H9 (cell line): ENCODE results near the gene TMEM131. TPM values are rescaled to one million over a fixed set of nuclear protein-coding genes. Genes with fewer than 3 reads are reported as not detected.

Experiments
- DNase-seq: peaks from one replicate; pipeline ENCODE4 v3.0.0-alpha.2; 2017
- H2AFZ ChIP-seq: one replicate; pipeline ENCODE4 v1.6.1; 2013; ENCODE audit warnings: mild to moderate bottlenecking, low read length, control low read depth, moderate library complexity
- H2AK5ac ChIP-seq: 2 replicates; pipeline ENCODE4 v1.6.1; 2013; ENCODE audit warnings: low read length, control low read depth, mixed read lengths; ENCODE audit not compliant: insufficient read length
- H2BK120ac ChIP-seq: one replicate; pipeline ENCODE4 v1.6.1; 2013; ENCODE audit warnings: low read depth, mild to moderate bottlenecking, low read length, control low read depth, inconsistent platforms; ENCODE audit not compliant: poor library complexity, severe bottlenecking
- H2BK12ac ChIP-seq: 2 replicates; pipeline ENCODE4 v1.6.1; 2013; ENCODE audit warnings: low read length, control low read depth, mixed read lengths, low read depth; ENCODE audit not compliant: insufficient read length
- H2BK15ac ChIP-seq: 2 replicates; pipeline ENCODE4 v1.6.1; 2013; ENCODE audit warnings: low read depth, low read length, control low read depth
- H2BK20ac ChIP-seq: one replicate; pipeline ENCODE4 v1.6.1; 2013; ENCODE audit warnings: low read depth, mild to moderate bottlenecking, low read length, control low read depth, inconsistent platforms; ENCODE audit not compliant: poor library complexity, severe bottlenecking
- H2BK5ac ChIP-seq: 2 replicates; pipeline ENCODE4 v1.6.1; 2013; ENCODE audit warnings: low read length, control low read depth, mixed read lengths; ENCODE audit not compliant: insufficient read length
- H3K14ac ChIP-seq: 2 replicates; pipeline ENCODE4 v1.6.1; 2013; ENCODE audit warnings: low read length, control low read depth; ENCODE audit not compliant: insufficient read depth
- H3K18ac ChIP-seq: 2 replicates; pipeline ENCODE4 v1.6.1; 2013; ENCODE audit warnings: low read depth, mild to moderate bottlenecking, mixed read lengths, low read length, control low read depth; ENCODE audit not compliant: insufficient read length
- H3K23ac ChIP-seq: 2 replicates; pipeline ENCODE4 v1.6.1; 2013; ENCODE audit warnings: low read length, control low read depth, mixed read lengths, low read depth; ENCODE audit not compliant: insufficient read length
- H3K23me2 ChIP-seq: 2 replicates; pipeline ENCODE4 v1.6.1; 2013; ENCODE audit warnings: low read depth, mild to moderate bottlenecking, mixed read lengths, low read length, control low read depth; ENCODE audit not compliant: insufficient read length, poor library complexity, severe bottlenecking
- H3K27ac ChIP-seq: 2 replicates; pipeline ENCODE4 v1.5.1; 2013; ENCODE audit warnings: low read length, control low read depth, mixed read lengths, low read depth; ENCODE audit not compliant: insufficient read length
- H3K27me3 ChIP-seq: 2 replicates; pipeline ENCODE4 v1.6.1; 2013; ENCODE audit warnings: low read length, control low read depth, inconsistent platforms; ENCODE audit not compliant: insufficient read depth
- H3K4ac ChIP-seq: 2 replicates; pipeline ENCODE4 v1.6.1; 2013; ENCODE audit warnings: low read depth, mild to moderate bottlenecking, control low read depth, inconsistent platforms, low read length, moderate library complexity
- H3K4me1 ChIP-seq: 2 replicates; pipeline ENCODE4 v1.6.1; 2013; ENCODE audit warnings: low read length, control low read depth, inconsistent platforms; ENCODE audit not compliant: insufficient read depth
- H3K4me2 ChIP-seq: 2 replicates; pipeline ENCODE4 v1.6.1; 2013; ENCODE audit warnings: low read length, control low read depth, mixed read lengths; ENCODE audit not compliant: insufficient read length, insufficient read depth
- H3K56ac ChIP-seq: 2 replicates; pipeline ENCODE4 v1.6.1; 2013; ENCODE audit warnings: low read depth, mild to moderate bottlenecking, mixed read lengths, low read length, control low read depth; ENCODE audit not compliant: insufficient read length
- H3K79me1 ChIP-seq: 2 replicates; pipeline ENCODE4 v1.6.1; 2013; ENCODE audit warnings: low read depth, mild to moderate bottlenecking, moderate library complexity, low read length, control low read depth, inconsistent platforms; ENCODE audit not compliant: insufficient read depth, poor library complexity, severe bottlenecking
- H3K79me2 ChIP-seq: 2 replicates; pipeline ENCODE4 v1.6.1; 2013; ENCODE audit warnings: low read length, control low read depth, inconsistent platforms; ENCODE audit not compliant: insufficient read depth
- H3K9ac ChIP-seq: 2 replicates; pipeline ENCODE4 v1.6.1; 2013; ENCODE audit warnings: low read length, control low read depth, mixed read lengths; ENCODE audit not compliant: insufficient read length; ENCODE audit errors: extremely low read depth
- H3K9me3 ChIP-seq: one replicate; pipeline ENCODE4 v1.6.1; 2013; ENCODE audit warnings: low read depth, low read length, inconsistent platforms; ENCODE audit not compliant: control insufficient read depth
- H3T11ph ChIP-seq: one replicate; pipeline ENCODE4 v1.6.1; 2013; ENCODE audit warnings: mild to moderate bottlenecking, low read length, control low read depth, inconsistent platforms
- H4K20me1 ChIP-seq: one replicate; pipeline ENCODE4 v1.6.1; 2013; ENCODE audit not compliant: control insufficient read depth, insufficient read length, insufficient read depth
- H4K5ac ChIP-seq: 2 replicates; pipeline ENCODE4 v1.6.1; 2013; ENCODE audit warnings: low read depth, mild to moderate bottlenecking, mixed read lengths, low read length, control low read depth; ENCODE audit not compliant: insufficient read length
- H4K8ac ChIP-seq: replicated peaks from 2 replicates; pipeline ENCODE4 v1.6.1; 2013; ENCODE audit warnings: low read length, control low read depth, mixed read lengths, low read depth; ENCODE audit not compliant: insufficient read length
- H4K91ac ChIP-seq: 2 replicates; pipeline ENCODE4 v1.6.1; 2013; ENCODE audit warnings: low read depth, mild to moderate bottlenecking, moderate library complexity, mixed read lengths, low read length, control low read depth; ENCODE audit not compliant: insufficient read length
- H3K27ac Mint-ChIP-seq, 3 experiments: 2 replicates in 2 of 3; 3 replicates in 1 of 3; pipeline ENCODE4 v1.8.0; 2020 to 2021; ENCODE audit warnings: mixed read lengths in 3 of 3, mild to moderate bottlenecking in 1 of 3, moderate library complexity in 1 of 3
- H3K27me3 Mint-ChIP-seq: 2 replicates; pipeline ENCODE4 v1.8.0; 2021; ENCODE audit warnings: low read depth, mild to moderate bottlenecking, moderate library complexity, mixed read lengths
- H3K36me3 Mint-ChIP-seq, 3 experiments: 2 replicates in 2 of 3; 3 replicates in 1 of 3; pipeline ENCODE4 v1.8.0; 2020 to 2021; ENCODE audit warnings: low read depth in 3 of 3, mixed read lengths in 3 of 3; ENCODE audit not compliant: insufficient read depth in 1 of 3
- H3K4me1 Mint-ChIP-seq, 2 experiments: 2 replicates each; pipeline ENCODE4 v1.8.0; 2020; ENCODE audit warnings: mixed read lengths in 2 of 2
- H3K4me3 Mint-ChIP-seq, 2 experiments: 2 replicates in 1 of 2; 3 replicates in 1 of 2; pipeline ENCODE4 v1.8.0; 2020 to 2021; ENCODE audit warnings: mild to moderate bottlenecking in 2 of 2, mixed read lengths in 2 of 2, moderate library complexity in 1 of 2
- H3K9me3 Mint-ChIP-seq, 2 experiments: 2 replicates in 1 of 2; 3 replicates in 1 of 2; pipeline ENCODE4 v1.8.0; 2020; ENCODE audit warnings: mild to moderate bottlenecking in 2 of 2, mixed read lengths in 2 of 2, moderate library complexity in 1 of 2
- WGBS: extraction: QIAGEN DNeasy Blood & Tissue Kit; methylation state at CpG from one replicate; pipeline ENCODE4 v1.1.7; 2013; ENCODE audit warnings: missing lambda C conversion rate, low lambda C conversion rate, mixed read lengths; ENCODE audit not compliant: insufficient read length; ENCODE audit errors: extremely low coverage; 5-methylcytosine and 5-hydroxymethylcytosine counted together
- total RNA-seq: library from RNA; stranded (reverse); gene quantifications from 2 replicates; pipeline ENCODE4 v1.2.1, GENCODE V29; 2021
- TF ChIP-seq, protein P1 (sequence below): fragments of 200-600 bp; sonication (generic); conservative IDR thresholded peaks from 3 replicates; pipeline ENCODE4 v1.8.0; 2021; ENCODE audit warnings: antibody characterized with exemption, mild to moderate bottlenecking

TMEM131 gene
- total RNA-seq, 1 experiment from 2014 or later = 20.9 TPM

- no peak overlapping the region for H3K4ac ChIP-seq
- no peaks in the 10 kb centered on the region for H4K20me1 ChIP-seq
- H4K91ac ChIP-seq = no peak overlapping the region
- peaks cover 18 to 22% of the 10 kb centered on the region in 2 experiments for H3K4me1 Mint-ChIP-seq
- H3K14ac ChIP-seq = no peak overlapping the region
- no peak overlapping the region for H3K27ac ChIP-seq
- no peak overlapping the region for H3K4me3 Mint-ChIP-seq
- no peak overlapping the region for H4K8ac ChIP-seq
- H2BK20ac ChIP-seq = no peak overlapping the region
- no peak overlapping the region for H3K4me2 ChIP-seq
- H3K27ac Mint-ChIP-seq = peak overlapping the region in 1 of 3 experiments; percentile 82; a peak in 2 of 7 replicates
- no peak overlapping the region for H2BK15ac ChIP-seq
- no peak for DNase-seq
- H3K79me2 ChIP-seq = no peaks in the 10 kb centered on the region
- no peak overlapping the region for H2BK5ac ChIP-seq
- no peak overlapping the region for H2BK12ac ChIP-seq
- no peak overlapping the region for H2AK5ac ChIP-seq
- no peaks in the 10 kb centered on the region for H3K23me2 ChIP-seq
- no peaks in the 10 kb centered on the region for H3K9me3 ChIP-seq
- no peaks in the 10 kb centered on the region for H3K4me1 ChIP-seq
- TF ChIP-seq, protein P1, sequence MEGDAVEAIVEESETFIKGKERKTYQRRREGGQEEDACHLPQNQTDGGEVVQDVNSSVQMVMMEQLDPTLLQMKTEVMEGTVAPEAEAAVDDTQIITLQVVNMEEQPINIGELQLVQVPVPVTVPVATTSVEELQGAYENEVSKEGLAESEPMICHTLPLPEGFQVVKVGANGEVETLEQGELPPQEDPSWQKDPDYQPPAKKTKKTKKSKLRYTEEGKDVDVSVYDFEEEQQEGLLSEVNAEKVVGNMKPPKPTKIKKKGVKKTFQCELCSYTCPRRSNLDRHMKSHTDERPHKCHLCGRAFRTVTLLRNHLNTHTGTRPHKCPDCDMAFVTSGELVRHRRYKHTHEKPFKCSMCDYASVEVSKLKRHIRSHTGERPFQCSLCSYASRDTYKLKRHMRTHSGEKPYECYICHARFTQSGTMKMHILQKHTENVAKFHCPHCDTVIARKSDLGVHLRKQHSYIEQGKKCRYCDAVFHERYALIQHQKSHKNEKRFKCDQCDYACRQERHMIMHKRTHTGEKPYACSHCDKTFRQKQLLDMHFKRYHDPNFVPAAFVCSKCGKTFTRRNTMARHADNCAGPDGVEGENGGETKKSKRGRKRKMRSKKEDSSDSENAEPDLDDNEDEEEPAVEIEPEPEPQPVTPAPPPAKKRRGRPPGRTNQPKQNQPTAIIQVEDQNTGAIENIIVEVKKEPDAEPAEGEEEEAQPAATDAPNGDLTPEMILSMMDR = peak; percentile 39; the same call in 2 of the 3 replicates
- H3K27me3 ChIP-seq = no peaks in the 10 kb centered on the region
- no peak overlapping the region for H2AFZ ChIP-seq
- no peak overlapping the region for H3K18ac ChIP-seq
- whole genome bisulfite sequencing = no CpG with 5 or more reads among the region's 3 CpGs
- H3K27me3 Mint-ChIP-seq = no peaks in the 10 kb centered on the region
- H3K23ac ChIP-seq = no peak overlapping the region
- no peak overlapping the region for H2BK120ac ChIP-seq
- no peak overlapping the region for H3T11ph ChIP-seq
- H3K36me3 Mint-ChIP-seq = peaks cover 0 to 9% (median 4%) of the 10 kb centered on the region in 3 experiments; a peak in 4 of 7 replicates
- H3K79me1 ChIP-seq = no peaks in the 10 kb centered on the region
- no peak overlapping the region for H4K5ac ChIP-seq
- H3K9me3 Mint-ChIP-seq = 0 out of 5 replicates have a peak, but pooled peaks cover 0 to 2% of the 10 kb centered on the region in 2 experiments
- H3K9ac ChIP-seq = no peak overlapping the region
- no peak overlapping the region for H3K56ac ChIP-seq
These were observed 137.3 kb downstream of the TMEM131 start for GRCh38 chr2:97858442-97858841.
